ENCODE data around the gene ARRDC3.
"Not testable (repeated sequence)": the region's sequence is repeated elsewhere in the genome, so short reads cannot be mapped to it uniquely, and the experiment has no call there.

ARRDC3 gene

GRCh38 chr5:91359962-91360609 is 23.0 kb downstream of the ARRDC3 start:
- DNase-seq (ENCODE audit: low read depth), result no peak

- no peak for DNase-seq (ENCODE audit: low read depth)
Measured at GRCh38 chr5:91357806-91358205, 25.3 kb downstream of the ARRDC3 start.

- DNase-seq (ENCODE audit: low read depth), result no peak
Measured at GRCh38 chr5:91357012-91357634, 26.0 kb downstream of the ARRDC3 start.

- not testable (repeated sequence) for DNase-seq (ENCODE audit: low read depth)
Measured at GRCh38 chr5:91354867-91355266, 28.2 kb downstream of the ARRDC3 start.

- no peak for DNase-seq (ENCODE audit: low read depth)
Measured at GRCh38 chr5:91352831-91353695, 30.1 kb downstream of the ARRDC3 start.

- no peak for DNase-seq (ENCODE audit: low read depth)
Measured at GRCh38 chr5:91345461-91345860, 37.7 kb downstream of the ARRDC3 start.

- not testable (repeated sequence) for DNase-seq (ENCODE audit: low read depth)
Measured at GRCh38 chr5:91344661-91345200, 38.4 kb downstream of the ARRDC3 start.

- no peak for DNase-seq (ENCODE audit: low read depth)
Measured at GRCh38 chr5:91343916-91344315, 39.2 kb downstream of the ARRDC3 start.

- not testable (repeated sequence) for DNase-seq (ENCODE audit: low read depth)
Measured at GRCh38 chr5:91342931-91343330, 40.2 kb downstream of the ARRDC3 start.

- DNase-seq (ENCODE audit: low read depth), result no peak
Measured at GRCh38 chr5:91341154-91341553, 42.0 kb downstream of the ARRDC3 start.

- DNase-seq (ENCODE audit: low read depth), result no peak
Measured at GRCh38 chr5:91340532-91340931, 42.6 kb downstream of the ARRDC3 start.

- DNase-seq (ENCODE audit: low read depth), result no peak
Measured at GRCh38 chr5:91339063-91339705, 43.9 kb downstream of the ARRDC3 start.

GRCh38 chr5:91332267-91333045 is 50.7 kb downstream of the ARRDC3 start:
- no peak for DNase-seq (ENCODE audit: low read depth)

GRCh38 chr5:91331705-91332104 is 51.4 kb downstream of the ARRDC3 start:
- DNase-seq (ENCODE audit: low read depth), result no peak

- no peak for DNase-seq (ENCODE audit: low read depth)
Measured at GRCh38 chr5:91329283-91329682, 53.8 kb downstream of the ARRDC3 start.

GRCh38 chr5:91328743-91329142 is 54.4 kb downstream of the ARRDC3 start:
- DNase-seq (ENCODE audit: low read depth), result no peak

- DNase-seq (ENCODE audit: low read depth), result not testable (repeated sequence)
Measured at GRCh38 chr5:91322981-91323380, 60.1 kb downstream of the ARRDC3 start.

- DNase-seq (ENCODE audit: low read depth), result no peak
Measured at GRCh38 chr5:91319667-91320066, 63.5 kb downstream of the ARRDC3 start.

GRCh38 chr5:91318724-91319123 is 64.4 kb downstream of the ARRDC3 start:
- DNase-seq (ENCODE audit: low read depth), result no peak

Measured in fibroblast of the conjunctiva (primary cell).